Smooth muscle cell of the brain vasculature (primary cell): ENCODE measurements around the gene SLC6A13.
"Not testable (repeated sequence)": the region's sequence is repeated elsewhere in the genome, so short reads cannot be mapped to it uniquely, and the experiment has no call there.

Experiments used
- DNase-seq: peaks from one replicate; pipeline ENCODE4 v3.0.0-alpha.2; 2012; ENCODE audit warnings: low read depth, low spot score

Gene SLC6A13

GRCh38 chr12:234019-234418 lies 28.6 kb downstream of the SLC6A13 start:
- DNase-seq = no peak

DNA sequence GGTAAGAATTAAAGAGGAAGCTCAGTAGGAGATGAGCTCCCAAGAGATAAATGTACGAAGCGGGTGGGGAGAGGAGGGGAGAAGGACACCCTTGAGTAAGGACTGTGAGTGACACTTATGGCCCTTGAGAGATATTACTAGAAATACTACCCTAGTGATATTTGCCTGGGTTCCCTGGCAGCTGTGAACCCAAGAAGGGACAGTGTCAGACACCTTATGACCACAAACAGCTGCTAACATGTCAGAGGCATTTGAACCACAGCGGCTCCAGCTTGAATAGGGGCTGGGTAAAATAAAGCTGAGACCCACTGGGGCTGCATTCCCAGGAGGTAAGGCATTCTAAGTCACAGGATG lies 29.0 kb downstream of the SLC6A13 start:
- no peak for DNase-seq

DNA sequence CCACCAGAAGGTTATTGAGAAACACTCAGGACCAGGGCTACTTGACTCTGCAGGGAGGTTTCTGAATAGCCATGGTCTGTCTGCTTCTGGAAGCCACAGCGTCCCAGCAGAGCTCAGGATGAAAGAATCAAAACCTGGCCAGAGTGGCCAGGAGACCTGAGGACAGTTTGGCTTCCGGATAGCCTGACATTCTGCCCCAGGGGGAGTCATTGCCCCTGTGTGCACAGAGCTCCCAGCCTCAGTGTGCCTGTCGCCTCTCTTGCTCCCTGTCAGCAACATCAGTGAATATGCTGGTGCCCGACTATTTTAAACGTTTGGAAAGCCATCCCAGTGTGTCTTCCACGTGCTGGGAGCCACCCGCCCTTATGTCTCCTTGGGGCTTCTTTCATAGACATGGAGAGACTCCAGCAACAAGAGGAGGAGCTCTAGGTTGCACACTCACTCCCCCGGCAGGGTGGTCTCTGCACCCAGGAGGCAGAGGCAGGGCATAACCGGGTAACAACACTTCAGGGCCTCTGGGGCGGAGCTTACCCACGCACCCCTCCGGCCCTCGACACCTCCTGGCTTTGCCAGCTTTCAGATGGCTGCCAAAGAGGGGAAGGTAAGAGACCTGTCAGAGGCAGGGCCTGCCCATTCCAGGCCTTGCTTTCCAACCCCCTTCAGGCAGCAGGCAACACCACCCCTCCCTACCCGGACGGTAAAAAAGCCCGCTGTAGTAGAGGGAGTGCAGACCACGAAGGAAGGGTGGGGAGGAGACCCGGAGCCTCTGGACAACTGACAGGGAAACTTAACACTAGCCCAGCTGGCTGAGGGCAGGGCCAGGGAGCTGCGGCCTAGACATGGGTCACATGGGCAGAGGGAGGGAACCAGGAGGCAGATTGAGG lies 29.7 kb downstream of the SLC6A13 start:
- DNase-seq = no peak

GRCh38 chr12:230925-231671 lies 31.5 kb downstream of the SLC6A13 start:
- no peak for DNase-seq

DNA sequence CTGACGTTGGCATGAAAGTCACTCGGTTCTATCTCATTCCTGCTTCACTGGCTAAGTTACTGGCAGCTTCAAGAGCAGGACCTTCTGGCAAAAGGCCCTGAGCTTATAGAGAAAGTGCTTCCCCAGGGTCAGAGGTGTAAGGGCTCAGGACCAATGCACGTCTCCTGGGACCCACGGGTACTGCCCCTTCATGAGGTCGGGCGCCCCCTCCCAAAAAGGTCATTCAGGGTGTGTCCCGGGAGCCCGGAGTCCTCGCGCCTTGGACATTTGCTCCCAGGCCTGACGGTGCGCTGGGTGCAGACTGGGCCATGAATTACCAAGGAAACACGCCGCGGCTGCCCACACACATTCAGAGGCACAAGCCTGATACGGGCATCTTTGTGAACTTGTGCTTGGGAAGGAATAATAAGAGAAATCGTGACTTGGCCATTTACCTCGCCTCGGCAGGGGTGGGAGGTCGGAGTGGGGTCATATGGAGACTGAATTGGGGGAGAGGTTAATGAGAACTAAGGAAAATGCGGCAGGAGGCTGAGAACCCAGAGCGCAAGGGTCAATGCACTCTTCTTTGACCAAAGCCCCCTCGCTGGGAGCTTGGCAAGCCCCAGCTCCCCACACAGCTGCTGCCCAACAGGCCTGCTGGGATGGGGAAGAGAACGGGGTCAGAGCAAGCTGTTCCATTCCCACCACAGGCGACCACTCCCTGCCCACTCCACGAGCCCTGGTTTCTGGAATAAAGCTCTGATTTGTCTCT lies 33.0 kb downstream of the SLC6A13 start:
- peak; percentile 65 for DNase-seq

DNA sequence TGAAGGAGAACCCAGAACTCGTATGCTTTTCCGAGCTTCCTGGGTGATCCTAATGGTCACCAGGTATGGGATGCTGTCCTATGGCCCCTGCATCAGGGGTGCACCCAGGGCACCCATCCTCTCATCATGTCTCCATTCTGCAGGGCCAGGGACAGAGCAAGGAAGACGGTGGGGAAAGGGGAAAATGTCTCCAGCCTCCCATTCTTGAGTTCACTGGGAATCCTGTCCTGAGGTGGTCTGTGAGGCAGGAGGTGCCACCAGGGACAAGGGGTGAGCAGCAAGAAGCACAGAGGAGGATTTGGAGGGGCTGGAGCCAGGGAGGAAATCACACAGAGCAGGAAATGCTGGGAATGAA lies 33.8 kb downstream of the SLC6A13 start:
- DNase-seq = no peak

DNA sequence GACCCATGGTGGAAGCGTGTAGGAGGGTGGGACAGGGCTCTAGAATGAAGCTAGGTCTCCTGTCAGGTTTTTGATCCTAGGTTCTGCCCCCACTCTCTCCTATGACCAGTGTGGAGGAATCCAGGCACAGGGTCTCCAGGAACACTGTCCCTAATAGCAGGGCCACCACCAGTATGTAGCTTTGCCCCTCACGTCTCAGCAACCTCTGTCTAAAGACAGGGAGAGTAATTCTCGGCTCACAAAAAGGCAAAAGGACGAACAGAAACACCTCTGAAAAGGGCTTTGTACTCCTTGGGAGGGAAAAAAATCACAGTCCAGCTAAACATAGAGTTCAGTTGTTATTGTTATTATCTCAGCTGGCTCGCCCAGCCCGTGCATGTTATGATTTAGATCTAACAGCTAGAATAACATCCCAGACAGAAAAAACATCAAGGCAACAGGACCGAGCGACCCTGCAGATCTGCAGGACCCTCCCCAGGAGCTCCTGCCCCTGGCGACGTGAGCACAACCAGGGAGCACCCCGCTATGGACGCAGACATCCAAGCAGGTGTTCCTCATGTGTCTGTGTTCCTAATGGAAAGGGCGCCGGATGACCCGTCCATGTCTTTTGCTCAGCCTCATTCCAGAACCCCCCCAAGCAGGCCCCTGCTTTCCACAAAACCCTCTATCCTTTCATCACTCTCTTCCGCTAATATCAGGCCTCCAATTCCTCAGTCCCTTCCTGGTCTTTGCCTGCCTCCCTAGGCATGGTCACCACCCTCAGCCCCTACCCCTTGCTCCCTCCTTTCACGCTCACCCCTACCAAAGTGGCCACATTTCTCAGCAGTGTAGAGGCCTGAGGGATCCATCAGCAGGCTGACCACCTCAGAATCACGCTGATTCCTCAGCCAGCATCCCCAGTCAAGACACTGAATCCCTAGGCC lies 34.5 kb downstream of the SLC6A13 start:
- peak; percentile 57 for DNase-seq

GRCh38 chr12:227286-227915 lies 35.2 kb downstream of the SLC6A13 start:
- no peak for DNase-seq

- no peak for DNase-seq
Measured at GRCh38 chr12:226401-226800, 36.2 kb downstream of the SLC6A13 start.

DNA sequence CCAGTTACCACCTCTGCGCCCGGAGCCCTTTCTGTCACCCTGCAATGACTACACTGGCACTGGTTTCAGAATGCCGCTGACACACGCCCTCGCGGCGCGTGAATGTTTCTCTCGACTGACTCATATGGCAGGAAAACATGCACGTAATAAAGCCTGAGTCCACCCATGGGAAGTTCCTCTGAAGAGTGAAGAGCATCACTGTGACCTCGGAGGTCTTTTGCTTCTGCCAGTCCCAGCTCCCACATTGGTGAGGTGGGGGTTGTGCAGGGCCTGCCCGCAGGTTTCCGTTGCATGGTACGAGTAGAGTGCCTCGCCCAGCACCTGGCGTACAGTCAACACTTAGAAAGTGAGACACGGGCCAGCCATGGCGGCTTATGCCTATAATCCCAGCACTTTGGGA lies 37.6 kb downstream of the SLC6A13 start:
- no peak for DNase-seq

DNA sequence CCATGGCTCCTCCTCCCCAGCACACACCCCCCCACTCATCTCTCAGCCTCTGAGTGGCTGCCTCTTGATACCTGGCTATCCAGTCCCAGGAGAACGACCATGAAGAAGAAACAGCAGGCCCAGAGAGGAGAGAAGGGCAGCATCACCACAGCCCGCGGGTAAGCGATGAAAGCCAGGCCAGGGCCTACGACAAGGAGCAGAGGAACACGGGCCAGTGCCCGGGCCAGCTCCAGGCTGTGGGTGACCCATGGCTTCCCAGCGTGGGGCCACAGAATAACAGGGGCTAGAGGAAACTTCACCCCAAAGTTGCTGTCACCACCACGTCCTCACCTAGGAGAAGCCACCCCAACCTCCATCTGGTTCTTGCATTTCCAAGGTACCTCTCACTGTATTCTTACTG lies 38.3 kb downstream of the SLC6A13 start:
- no peak for DNase-seq

- no peak for DNase-seq
Measured at GRCh38 chr12:223841-224240, 38.8 kb downstream of the SLC6A13 start.

DNA sequence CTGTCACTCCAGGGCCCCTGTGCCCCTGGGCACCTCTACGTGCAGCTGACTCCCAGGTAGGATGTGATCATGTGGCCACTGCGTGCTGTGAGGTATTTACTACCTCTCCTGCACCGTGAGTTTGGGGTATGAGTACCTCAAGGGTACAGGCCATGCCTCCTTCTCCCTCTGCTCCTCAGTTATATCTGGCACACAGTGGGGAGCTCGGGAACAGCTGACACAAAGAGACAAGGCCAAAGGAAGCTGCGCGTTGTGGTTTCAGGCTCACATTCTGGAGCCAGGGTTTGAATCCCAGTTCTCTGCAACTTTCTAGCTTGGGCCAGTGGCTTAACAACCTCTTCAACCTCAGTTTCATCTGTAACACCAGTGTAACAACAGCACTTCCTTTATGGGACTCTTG lies 40.9 kb downstream of the SLC6A13 start:
- no peak for DNase-seq

GRCh38 chr12:220946-221550 lies 41.6 kb downstream of the SLC6A13 start:
- DNase-seq = no peak

GRCh38 chr12:220491-220890 lies 42.1 kb downstream of the SLC6A13 start:
- DNase-seq = no peak

DNA sequence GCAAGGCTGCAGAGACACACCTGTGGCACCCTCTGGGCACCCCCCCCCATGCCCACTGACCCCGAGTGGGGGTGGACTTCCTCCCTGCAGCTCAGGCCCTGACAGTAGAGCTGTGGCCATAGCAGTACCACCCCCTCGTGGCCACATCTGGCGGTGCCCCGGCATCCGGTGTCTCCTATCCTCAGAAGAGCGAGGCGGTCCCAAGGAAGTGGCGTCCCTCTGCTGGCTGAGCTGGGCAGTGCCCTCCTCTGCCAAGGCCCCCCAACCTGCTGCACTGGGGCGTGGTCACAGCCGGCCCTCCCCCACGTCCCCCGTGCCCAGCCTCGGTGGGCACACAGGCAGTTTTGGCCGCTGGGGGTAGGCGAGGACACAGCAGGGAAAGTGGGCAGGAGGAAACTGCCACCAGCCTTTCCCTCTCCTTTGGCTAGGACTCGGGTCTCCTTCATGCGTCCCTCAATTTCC lies 42.7 kb downstream of the SLC6A13 start:
- DNase-seq = no peak

- DNase-seq = no peak
Measured at GRCh38 chr12:218728-219590, 43.7 kb downstream of the SLC6A13 start.

GRCh38 chr12:218221-218620 lies 44.4 kb downstream of the SLC6A13 start:
- DNase-seq = no peak

GRCh38 chr12:217029-217428 lies 45.6 kb downstream of the SLC6A13 start:
- DNase-seq = not testable (repeated sequence)
